Measurements from ENCODE around the gene DDX3X. TPM values are rescaled to one million over a fixed set of nuclear protein-coding genes. Genes with fewer than 3 reads are reported as not detected.

DDX3X gene
- total and polyA plus RNA-seq, 2 donors (not counting 1 experiment from before 2014, with no cell fraction given): 130 to 289 TPM

DNA sequence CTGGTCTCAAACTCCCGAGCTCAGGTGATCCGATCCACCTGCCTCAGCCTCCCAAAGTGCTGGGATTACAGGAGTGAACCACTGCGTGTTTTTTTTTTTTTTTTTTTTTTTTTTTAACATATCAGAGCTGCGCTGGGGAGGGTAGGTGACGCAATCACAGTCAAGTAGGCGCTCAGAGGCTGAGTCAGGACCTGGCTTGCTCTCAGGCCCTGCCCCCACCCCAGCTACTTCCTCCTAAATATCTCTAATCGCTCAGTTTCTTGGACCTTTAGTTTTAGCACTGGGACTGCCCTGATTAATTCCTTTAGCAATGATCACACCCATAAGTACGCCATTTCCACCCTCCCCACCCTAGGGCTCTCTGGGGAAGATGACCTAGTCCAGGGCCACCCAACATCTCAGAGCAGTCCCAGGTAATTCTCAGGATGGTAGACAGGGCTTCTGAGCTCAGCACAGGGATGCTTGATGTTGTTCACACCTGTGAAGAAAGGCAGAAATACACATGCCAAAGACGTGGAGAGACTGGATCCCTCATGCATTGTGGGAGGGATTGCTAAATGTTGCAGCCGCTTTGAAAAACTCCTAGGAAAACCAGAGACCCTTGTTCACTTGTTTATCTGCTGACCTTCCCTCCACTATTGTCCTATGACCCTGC is 50.2 kb downstream of the DDX3X start:
- Histone ChIP-seq H3K9me3 (ENCODE audit: control extremely low read depth in 1 of 3, control insufficient read depth in 2 of 3, insufficient read depth in 1 of 3, low read length in 2 of 3) (no peaks in the 10 kb centered on the region), H3K36me3 (replicated peaks in 1 of 2; ENCODE audit: control extremely low read depth in 1 of 2, control insufficient read depth in 1 of 2, extremely low read depth in 1 of 2, insufficient read depth in 2 of 2, low read length in 1 of 2) (no peaks in the 10 kb centered on the region), H3K4me1 (ENCODE audit: control insufficient read depth in 2 of 2, insufficient read depth in 2 of 2, low read length in 2 of 2) (peaks cover 0 to 2% of the 10 kb centered on the region in 2 donors), H3K4me3 (ENCODE audit: control extremely low read depth in 1 of 5, extremely low read depth in 1 of 5, insufficient read depth in 1 of 5, low read depth in 2 of 5, low read length in 4 of 5) (no peak overlapping the region), H3K27me3 (replicated peaks in 1 of 4; ENCODE audit: control extremely low read depth in 1 of 4, control insufficient read depth in 3 of 4, insufficient read depth in 4 of 4, low read length in 3 of 4) (no peaks in the 10 kb centered on the region), H3K9ac (ENCODE audit: low read length) (no peak overlapping the region), H2AFZ (ENCODE audit: insufficient read depth, low read depth, low read length, poor library complexity, severe bottlenecking) (no peak overlapping the region), H3K27ac (ENCODE audit: low read length in 2 of 2) (no peak overlapping the region), H4K20me1 (ENCODE audit: control insufficient read depth, insufficient read depth, low read length, poor library complexity, severe bottlenecking) (no peaks in the 10 kb centered on the region), H3K4me2 (replicated peaks; ENCODE audit: low read depth, low read length, poor library complexity, severe bottlenecking) (no peak overlapping the region), H3K79me2 (ENCODE audit: control insufficient read depth, insufficient read depth, low read length) (no peaks in the 10 kb centered on the region)
- ATAC-seq (ENCODE audit: low read depth) (no peak), DNase-seq (no peak)
- Mint-ChIP-seq H3K27me3 (no peaks in the 10 kb centered on the region), H3K27ac (no peak overlapping the region), H3K9me3 (ENCODE audit: insufficient read depth) (no peaks in the 10 kb centered on the region), H3K4me3 (no peak overlapping the region), H3K4me1 (peaks cover 8% of the 10 kb centered on the region)
- intact Hi-C loops (cut with micrococcal nuclease): no loop called here
- no peak for TF ChIP-seq EZH2 (IDR thresholded peaks at IDR 0.05; ENCODE audit: borderline replicate concordance, insufficient read depth, low read depth, low read length, poor library complexity, severe bottlenecking)
- no CpG with 5 or more reads among the region's 10 CpGs for WGBS (ENCODE audit: insufficient coverage)
- ChIA-PET CTCF (no interaction called here), POLR2A (interaction anchor here (0.6 kb wide), 1 partner anchor 111 kb away, joined by 4 read pairs; no protein-coding TSS in a partner anchor)

DNA sequence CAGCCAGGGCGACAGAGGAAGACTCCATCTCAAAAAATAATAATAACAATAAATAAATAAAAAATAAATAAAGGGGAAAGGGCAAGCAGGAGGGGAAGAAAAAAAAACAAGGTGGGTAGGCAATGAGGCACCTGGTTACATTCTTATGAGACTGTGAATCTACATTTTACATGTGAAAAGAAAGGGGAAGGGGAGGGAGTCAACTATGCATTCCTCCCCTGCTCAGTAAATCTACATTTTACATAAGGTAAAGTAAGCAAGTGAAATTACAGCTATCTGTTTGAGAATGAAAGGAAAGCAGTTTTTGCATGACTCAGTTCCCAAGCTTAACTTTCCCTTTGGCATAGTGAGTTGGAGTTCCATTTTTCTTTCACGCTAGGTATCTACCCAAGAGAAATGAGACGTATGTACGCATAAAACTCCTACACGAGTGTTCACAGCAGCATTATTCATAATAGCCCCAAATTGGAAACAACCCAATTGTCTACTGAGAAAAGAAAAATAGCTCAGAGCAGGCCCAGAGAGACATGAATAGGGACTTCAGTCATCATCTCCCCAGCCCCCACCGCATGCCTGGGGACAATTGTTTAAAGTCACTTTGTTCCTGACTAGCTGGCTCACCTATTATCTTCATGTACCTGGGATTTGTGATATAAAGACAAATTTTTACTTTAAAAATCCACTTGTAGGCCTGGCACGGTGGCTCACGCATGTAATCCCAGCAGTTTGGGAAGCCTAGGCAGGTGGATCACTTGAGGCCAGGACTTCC is 52.4 kb downstream of the DDX3X start:
- H3K9me3 Mint-ChIP-seq (ENCODE audit: insufficient read depth): no peaks in the 10 kb centered on the region
- Histone ChIP-seq H3K79me2 (ENCODE audit: control insufficient read depth, insufficient read depth, low read length) (no peaks in the 10 kb centered on the region), H3K4me3 (ENCODE audit: control extremely low read depth in 1 of 5, extremely low read depth in 1 of 5, insufficient read depth in 1 of 5, low read depth in 2 of 5, low read length in 4 of 5) (no peak overlapping the region), H3K4me1 (ENCODE audit: control insufficient read depth in 2 of 2, insufficient read depth in 2 of 2, low read length in 2 of 2) (peaks cover 0 to 2% of the 10 kb centered on the region in 2 donors), H3K27ac (ENCODE audit: low read length in 2 of 2) (no peak overlapping the region), H3K9ac (ENCODE audit: low read length) (no peak overlapping the region), H3K4me2 (replicated peaks; ENCODE audit: low read depth, low read length, poor library complexity, severe bottlenecking) (no peak overlapping the region), H4K20me1 (ENCODE audit: control insufficient read depth, insufficient read depth, low read length, poor library complexity, severe bottlenecking) (no peaks in the 10 kb centered on the region), H3K9me3 (ENCODE audit: control extremely low read depth in 1 of 3, control insufficient read depth in 2 of 3, insufficient read depth in 1 of 3, low read length in 2 of 3) (no peaks in the 10 kb centered on the region), H3K27me3 (replicated peaks in 1 of 4; ENCODE audit: control extremely low read depth in 1 of 4, control insufficient read depth in 3 of 4, insufficient read depth in 4 of 4, low read length in 3 of 4) (no peaks in the 10 kb centered on the region), H2AFZ (ENCODE audit: insufficient read depth, low read depth, low read length, poor library complexity, severe bottlenecking) (no peak overlapping the region), H3K36me3 (replicated peaks in 1 of 2; ENCODE audit: control extremely low read depth in 1 of 2, control insufficient read depth in 1 of 2, extremely low read depth in 1 of 2, insufficient read depth in 2 of 2, low read length in 1 of 2) (no peaks in the 10 kb centered on the region)
- DNase-seq (no peak), ATAC-seq (ENCODE audit: low read depth) (no peak)
- intact Hi-C loops (cut with micrococcal nuclease): no loop called here
- H3K27ac Mint-ChIP-seq: no peak overlapping the region
- no peak overlapping the region for H3K4me3 Mint-ChIP-seq
- TF ChIP-seq CTCF (IDR thresholded peaks at IDR 0.05): no peak
- TF ChIP-seq EZH2 (IDR thresholded peaks at IDR 0.05; ENCODE audit: borderline replicate concordance, insufficient read depth, low read depth, low read length, poor library complexity, severe bottlenecking): no peak
- H3K4me1 Mint-ChIP-seq: peaks cover 8% of the 10 kb centered on the region
- WGBS (ENCODE audit: insufficient coverage): 80% methylated on average over 1 of the region's 8 CpGs
- CTCF ChIA-PET: no interaction called here
- POLR2A ChIA-PET: no interaction called here
- H3K27me3 Mint-ChIP-seq: no peaks in the 10 kb centered on the region
